ENCODE data around the gene KREMEN1.

GRCh38 chr22:29089507-29089906 lies 16.7 kb downstream of the KREMEN1 start:
- TF ChIP-seq EP300 (IDR thresholded peaks at IDR 0.05; ENCODE audit: borderline replicate concordance in 1 of 2, low read depth in 1 of 2, low read length in 1 of 2) (no peak), REST (IDR thresholded peaks at IDR 0.05; ENCODE audit: low read depth, low read length) (no peak), TAF1 (IDR thresholded peaks at IDR 0.05; ENCODE audit: borderline replicate concordance, low read depth, low read length) (no peak), CTCF (IDR thresholded peaks at IDR 0.05) (no peak), POLR2AphosphoS5 (IDR thresholded peaks at IDR 0.05; ENCODE audit: low read depth, low read length) (no peak), USF1 (IDR thresholded peaks at IDR 0.05; ENCODE audit: borderline replicate concordance, low read depth) (no peak), EZH2phosphoT487 (IDR thresholded peaks at IDR 0.05; ENCODE audit: borderline replicate concordance, low read depth) (no peak), NFIC (IDR thresholded peaks at IDR 0.05; ENCODE audit: borderline replicate concordance) (no peak), MAX (IDR thresholded peaks at IDR 0.05; ENCODE audit: low read depth) (no peak), TCF12 (IDR thresholded peaks at IDR 0.05) (no peak), FOXJ3 (CRISPR knock-in tag; IDR thresholded peaks at IDR 0.05) (no peak)
